Measurements from ENCODE around the gene CACNA2D3.

DNA sequence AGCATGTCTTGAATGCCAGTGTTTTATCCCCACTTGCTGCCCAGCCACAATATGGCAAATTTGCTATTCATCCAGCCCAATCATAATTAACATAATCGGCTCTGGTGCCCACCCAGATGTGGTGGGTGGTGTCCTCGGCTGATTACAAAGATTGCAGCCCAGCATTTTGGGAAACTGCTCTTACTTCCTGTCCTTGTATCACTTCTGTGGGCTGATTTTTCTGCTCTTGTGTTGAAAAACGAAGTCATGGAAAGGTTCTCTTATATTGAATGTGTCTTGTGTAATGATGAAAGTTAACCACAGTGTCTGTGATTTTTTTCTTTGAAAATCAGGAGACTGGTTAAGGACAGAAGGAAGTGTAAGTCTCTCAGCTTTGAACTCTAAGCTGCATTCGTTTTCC lies 141.7 kb downstream of the CACNA2D3 start:
- TF ChIP-seq POLR2AphosphoS5 (IDR thresholded peaks at IDR 0.05; ENCODE audit: low read depth, low read length) (no peak), TAF1 (IDR thresholded peaks at IDR 0.05; ENCODE audit: low read depth, low read length) (no peak), POLR2A (IDR thresholded peaks at IDR 0.05; ENCODE audit: low read depth, low read length) (no peak), POU2F2 (IDR thresholded peaks at IDR 0.05; ENCODE audit: low read depth, low read length) (no peak)

All from GM12891 (cell line).